HG03039 (cell line): ENCODE results near the gene AMZ2.
"Not testable (repeated sequence)": the region's sequence is repeated elsewhere in the genome, so short reads cannot be mapped to it uniquely, and the experiment has no call there.

Experiments
- ATAC-seq: cut with Tn5 transposase; IDR thresholded peaks from one replicate; pipeline ENCODE4 v1.9.1; 2021; ENCODE audit warnings: mild to moderate bottlenecking, moderate library complexity; ENCODE audit not compliant: unreplicated experiment

The AMZ2 gene

DNA sequence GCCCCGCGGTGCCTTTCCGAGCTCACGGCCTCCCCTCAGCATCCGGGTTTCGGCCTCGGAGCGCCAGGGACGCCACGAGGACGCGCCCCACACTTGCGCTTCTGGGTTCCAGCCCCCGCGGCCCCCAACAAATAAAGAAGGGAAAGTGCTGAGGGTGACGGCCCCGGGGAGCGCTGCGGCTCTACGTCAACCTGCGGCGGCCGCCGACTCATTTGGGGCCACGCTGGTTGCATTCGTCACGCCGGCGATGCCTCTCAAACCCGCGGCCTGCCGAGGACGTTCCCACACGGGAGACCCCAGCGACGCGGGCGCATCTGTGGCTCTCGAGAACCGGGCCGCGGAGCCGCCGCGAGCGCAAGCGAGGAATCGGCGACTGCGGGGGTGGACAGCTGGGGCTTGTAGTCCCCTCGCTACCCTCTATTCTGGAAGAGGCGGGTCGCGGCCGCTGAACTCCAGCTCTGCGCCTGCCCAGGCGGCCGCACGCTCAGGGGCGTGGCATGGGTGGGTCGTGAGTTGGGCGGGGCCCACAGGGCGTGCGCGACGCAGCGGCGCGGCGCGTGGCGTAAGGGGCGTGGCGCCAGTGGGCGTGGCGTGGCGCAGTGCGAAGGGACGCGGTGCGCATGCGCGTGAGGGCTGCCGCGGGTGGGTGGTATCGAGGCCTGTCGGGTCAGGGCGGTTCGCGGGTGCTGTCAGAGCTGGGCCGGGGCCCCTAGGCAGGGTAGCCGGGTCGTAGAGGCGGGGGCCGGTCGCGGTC is at the start of gene AMZ2:
AMZ2 (plus strand) TSS at position 599 of the 754 bp plus-strand sequence. CDS start 2,145 bp downstream, outside the sequence.
- peak; percentile 90 for ATAC-seq

GRCh38 chr17:68198931-68199836 is 48.7 kb upstream of the AMZ2 start:
- no peak for ATAC-seq

- ATAC-seq = no peak
Measured at GRCh38 chr17:68199837-68200688, 47.8 kb upstream of the AMZ2 start.

- no peak for ATAC-seq
Measured at GRCh38 chr17:68200689-68201417, 47.0 kb upstream of the AMZ2 start.

- not testable (repeated sequence) for ATAC-seq
Measured at GRCh38 chr17:68201418-68201771, 46.4 kb upstream of the AMZ2 start.

DNA sequence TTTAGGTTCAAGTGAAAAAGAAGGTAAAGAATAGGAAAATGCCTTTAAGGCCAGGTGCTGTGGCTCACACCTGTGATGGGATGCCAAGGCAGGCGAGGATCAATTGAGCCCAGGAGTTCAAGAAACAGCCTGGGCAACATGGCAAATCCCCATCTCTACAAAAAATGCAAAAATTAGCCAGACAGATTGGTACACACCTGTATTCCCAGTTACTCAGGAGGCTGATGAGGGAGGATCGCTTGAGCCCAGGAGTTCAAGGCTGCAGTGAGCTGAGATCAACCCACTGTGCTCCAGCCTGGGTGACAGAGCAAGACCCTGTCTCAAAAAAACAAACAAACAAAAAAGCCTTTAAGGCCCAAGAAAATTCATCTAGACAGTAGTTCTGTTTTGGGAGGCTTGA is 45.5 kb upstream of the AMZ2 start:
- not testable (repeated sequence) for ATAC-seq

DNA sequence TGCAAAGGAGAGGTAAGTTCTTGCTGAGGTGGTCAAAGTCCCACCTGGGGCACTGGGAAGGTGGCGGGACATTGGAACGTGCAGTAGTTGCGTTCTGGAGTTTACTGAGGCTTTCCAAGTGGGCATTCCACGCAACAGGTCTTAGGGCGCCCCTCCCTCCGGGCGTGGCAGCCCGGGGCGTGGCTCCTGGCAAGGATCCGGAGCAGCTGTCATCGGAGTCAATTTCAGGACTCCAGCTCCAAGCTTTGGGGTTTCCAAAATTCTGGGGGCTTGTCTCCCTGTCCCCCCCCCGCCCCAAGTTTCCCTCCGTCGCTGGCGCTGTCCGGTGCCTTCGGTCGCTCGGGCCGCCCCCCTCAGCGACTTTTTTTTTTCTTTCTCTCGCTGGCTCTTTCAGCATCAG is 43.1 kb upstream of the AMZ2 start:
- no peak for ATAC-seq

GRCh38 chr17:68205251-68205807 is 42.5 kb upstream of the AMZ2 start:
- ATAC-seq = peak; percentile 87

DNA sequence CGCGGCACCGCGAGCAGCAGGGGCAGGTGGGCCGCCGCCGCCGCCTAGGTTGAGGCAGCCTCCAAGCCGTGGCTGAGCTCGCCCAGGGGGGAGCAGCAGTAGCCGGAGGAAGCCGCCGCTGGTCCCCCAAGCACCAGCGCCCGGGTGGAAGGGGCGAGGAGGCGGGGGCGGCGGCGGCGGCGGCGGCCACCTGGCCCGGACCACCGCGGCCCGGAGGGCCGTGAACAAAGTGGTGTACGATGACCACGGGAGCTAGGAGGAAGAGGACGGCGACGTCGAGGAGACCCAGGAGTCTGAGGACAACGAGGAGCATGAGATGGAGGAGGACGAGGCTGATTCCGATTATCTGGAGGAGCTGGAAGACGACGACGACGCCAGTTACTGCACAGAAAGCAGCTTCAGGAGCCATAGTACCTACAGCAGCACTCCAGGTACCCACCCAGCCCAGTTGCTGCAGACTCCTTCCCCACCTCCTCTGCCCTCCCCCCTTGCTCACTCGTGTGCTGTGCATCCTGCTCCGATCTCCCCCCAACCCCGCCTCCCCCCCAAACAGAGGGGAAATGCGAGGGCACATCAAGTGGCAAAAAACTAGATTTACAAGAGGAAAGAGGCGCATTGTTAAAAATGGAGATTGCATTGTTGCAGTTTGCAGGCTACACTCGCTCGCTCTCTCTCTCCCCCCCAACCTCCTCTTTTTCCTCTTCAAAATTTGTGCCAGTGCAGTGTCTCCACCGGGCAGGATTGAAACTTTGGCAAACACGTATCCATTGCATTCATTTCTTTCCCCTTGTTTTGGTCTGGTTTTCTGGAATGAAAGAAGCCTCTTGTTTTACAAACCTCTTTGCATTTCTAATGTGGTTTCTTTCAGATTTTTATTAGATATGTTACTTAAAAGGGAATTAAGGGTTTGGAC is 41.8 kb upstream of the AMZ2 start:
- ATAC-seq = peak; percentile 34

DNA sequence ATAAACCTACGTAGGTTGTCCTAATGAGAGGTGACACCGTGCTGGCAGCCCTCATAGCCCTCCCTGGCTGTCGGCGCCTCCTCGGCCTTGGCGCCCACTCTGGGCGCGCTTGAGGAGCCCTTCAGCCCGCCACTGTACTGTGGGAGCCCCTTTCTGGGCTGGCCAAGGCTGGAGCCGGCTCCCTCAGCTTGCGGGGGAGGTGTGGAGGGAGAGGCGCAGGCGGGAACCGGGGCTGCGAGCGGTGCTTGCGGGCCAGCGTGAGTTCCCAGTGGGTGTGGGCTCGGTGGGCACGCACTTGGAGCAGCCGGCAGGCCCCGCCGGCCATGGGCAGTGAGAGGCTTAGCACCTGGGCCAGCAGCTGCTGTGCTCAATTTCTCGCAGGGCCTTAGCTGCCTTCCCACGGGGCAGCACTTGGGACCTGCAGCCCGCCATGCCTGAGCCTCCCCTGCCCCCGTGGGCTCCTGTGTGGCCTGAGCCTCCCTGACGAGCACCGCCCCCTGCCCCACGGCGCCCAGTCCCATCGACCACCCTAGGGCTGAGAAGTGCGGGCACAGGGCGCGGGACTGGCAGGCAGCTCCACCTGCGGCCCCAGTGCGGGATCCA is 40.1 kb upstream of the AMZ2 start:
- no peak for ATAC-seq

DNA sequence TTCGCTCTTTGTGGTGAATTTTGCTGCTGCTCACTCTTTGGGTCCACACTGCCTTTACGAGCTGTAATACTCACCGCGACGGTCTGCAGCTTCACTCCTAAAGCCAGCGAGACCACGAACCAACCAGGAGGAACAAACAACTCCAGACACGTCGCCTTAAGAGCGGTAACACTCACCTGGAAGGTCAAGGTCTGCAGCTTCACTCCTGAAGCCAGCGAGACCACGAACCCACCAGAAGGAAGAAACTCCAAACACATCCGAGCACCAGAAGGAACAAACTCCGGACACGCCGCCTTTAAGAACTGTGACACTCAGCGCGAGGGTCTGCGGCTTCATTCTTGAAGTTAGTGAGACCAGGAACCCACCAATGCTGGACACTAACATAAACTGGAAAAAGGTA is 39.2 kb upstream of the AMZ2 start:
- ATAC-seq = not testable (repeated sequence)

DNA sequence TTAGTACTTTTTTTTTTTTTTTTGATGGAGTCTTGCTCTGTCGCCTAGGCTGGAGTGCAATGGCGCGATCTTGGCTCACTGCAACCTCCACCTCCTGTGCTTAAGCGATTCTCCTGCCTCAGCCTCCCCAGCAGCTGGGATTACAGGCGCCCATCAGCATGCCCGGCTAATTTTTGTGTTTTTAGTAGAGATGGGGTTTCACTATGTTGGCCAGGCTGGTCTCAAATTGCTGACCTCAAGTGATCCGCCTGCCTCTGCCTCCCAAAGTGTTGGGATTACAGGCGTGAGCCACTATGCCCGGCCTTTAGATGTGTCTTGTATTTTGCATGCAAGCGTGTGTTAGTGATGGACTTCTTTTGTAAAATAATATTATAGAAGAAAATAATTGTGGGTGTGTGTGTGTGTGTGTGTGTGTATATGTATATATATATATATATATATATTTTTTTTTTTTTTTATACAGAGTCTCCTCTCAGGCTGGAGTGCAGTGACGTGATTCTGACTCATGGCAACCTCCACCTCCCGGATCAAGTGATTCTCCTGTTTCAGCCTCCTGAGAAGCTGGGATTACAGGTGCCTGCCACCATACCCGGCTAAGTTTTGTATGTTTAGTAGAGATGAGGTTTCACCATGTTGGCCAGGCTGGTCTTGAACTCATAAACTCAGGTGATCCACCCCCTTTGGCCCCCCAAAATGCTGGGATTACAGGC is 38.5 kb upstream of the AMZ2 start:
- ATAC-seq = not testable (repeated sequence)

GRCh38 chr17:68210570-68211315 is 37.1 kb upstream of the AMZ2 start:
- no peak for ATAC-seq

DNA sequence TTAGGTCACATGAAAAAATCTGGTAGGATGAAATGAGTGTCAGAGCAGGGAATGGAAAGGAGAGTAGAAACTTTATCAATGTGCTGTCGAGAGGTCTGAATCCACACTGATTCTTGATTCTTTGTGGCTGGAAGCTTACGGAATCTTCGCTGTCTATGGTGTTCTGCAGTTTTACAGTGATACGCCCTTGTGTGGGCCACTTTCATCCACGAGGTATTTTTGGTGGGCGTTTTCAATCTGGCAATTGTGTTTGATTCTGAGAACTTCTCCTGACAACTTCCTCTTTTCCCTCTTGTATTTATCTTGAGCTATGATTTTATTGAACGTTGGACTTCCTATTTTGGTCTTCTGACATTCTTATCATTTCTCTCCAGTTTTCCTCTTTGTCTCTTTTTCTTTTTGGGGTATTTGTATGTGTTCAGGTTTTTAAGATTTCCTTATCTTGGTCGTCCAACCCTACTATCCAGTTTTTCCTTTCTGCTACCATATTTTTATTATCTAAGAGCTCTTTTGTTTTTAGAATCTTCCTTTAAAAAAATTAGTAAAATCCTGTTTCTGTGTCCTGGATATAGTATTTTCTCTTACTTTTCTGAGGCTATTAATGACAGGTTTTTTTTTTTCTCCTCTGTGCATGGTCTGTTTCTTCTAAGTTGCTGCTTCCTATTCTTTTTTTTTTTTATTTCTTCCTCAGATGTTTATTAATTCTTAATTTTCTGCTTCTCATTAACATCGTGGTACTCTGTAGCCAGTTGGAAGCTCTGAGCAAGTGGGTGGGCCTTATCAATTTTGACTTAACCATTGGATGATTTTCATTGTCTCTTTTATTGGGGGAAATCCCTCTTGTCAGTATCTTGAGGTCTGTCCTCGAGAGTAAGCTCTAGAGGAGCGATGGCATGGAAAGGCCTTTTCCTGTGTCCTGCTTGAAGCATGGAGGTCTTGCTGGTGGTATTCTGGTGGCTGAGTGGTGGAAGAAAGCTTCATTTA is 34.1 kb upstream of the AMZ2 start:
- ATAC-seq = not testable (repeated sequence)

DNA sequence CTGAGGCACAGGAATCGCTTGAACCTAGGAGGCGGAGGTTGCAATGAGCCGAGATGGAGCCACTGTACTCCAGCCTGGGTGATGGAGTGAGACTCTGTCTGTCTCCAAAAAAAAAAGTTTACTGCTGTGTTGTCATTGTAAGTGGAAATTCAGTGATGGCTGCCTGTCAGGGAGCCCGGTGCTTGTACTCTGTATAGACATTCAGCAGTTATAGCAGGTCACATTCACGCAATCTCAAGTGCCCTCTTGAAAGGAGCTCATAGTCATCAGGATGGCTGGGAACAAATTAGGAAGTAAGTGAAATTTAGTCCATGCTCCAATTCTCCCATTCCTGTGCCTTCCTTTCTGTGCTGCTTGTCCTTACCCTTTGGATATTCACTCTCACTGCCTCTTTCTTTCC is 32.4 kb upstream of the AMZ2 start:
- not testable (repeated sequence) for ATAC-seq

- ATAC-seq = not testable (repeated sequence)
Measured at GRCh38 chr17:68219429-68219828, 28.4 kb upstream of the AMZ2 start.
